GM12874 (cell line): Measurements from ENCODE around the gene LIPJ.

Experiments
- TF ChIP-seq, protein P1 (sequence below): IDR thresholded peaks from 2 replicates; pipeline ENCODE4 v1.5.1; 2011; ENCODE audit warnings: low read depth, mild to moderate bottlenecking, control low read depth, low read length, moderate library complexity; ENCODE audit not compliant: insufficient read depth

LIPJ gene

GRCh38 chr10:88586462-88586861 lies at the start of gene LIPJ:
Gene LIPJ (plus strand): TSS chr10:88586762. CDS start chr10:88590688, 3,926 bp downstream.
- TF ChIP-seq, protein P1, sequence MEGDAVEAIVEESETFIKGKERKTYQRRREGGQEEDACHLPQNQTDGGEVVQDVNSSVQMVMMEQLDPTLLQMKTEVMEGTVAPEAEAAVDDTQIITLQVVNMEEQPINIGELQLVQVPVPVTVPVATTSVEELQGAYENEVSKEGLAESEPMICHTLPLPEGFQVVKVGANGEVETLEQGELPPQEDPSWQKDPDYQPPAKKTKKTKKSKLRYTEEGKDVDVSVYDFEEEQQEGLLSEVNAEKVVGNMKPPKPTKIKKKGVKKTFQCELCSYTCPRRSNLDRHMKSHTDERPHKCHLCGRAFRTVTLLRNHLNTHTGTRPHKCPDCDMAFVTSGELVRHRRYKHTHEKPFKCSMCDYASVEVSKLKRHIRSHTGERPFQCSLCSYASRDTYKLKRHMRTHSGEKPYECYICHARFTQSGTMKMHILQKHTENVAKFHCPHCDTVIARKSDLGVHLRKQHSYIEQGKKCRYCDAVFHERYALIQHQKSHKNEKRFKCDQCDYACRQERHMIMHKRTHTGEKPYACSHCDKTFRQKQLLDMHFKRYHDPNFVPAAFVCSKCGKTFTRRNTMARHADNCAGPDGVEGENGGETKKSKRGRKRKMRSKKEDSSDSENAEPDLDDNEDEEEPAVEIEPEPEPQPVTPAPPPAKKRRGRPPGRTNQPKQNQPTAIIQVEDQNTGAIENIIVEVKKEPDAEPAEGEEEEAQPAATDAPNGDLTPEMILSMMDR, result no peak

DNA sequence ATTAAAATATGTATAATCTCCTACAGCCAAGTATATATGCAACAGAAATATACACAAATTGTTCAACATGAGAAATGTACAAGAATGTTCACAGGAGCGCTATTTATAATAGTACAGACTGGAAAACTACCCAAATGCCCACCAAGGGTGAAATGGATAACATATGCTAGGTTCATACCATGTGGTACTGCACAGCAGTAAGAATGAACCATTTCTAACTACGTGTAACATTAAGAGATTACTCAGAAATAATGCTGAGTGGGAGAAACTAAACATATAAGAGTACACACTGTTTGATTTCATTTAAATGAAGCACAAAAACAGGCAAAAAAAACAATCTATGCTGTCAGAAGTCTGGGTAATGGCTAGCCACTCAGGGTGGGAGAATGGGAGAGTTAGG lies 49.2 kb upstream of the LIPJ start:
- TF ChIP-seq, protein P1, result no peak

GRCh38 chr10:88538048-88538447 lies 48.5 kb upstream of the LIPJ start:
- TF ChIP-seq, protein P1, result no peak

DNA sequence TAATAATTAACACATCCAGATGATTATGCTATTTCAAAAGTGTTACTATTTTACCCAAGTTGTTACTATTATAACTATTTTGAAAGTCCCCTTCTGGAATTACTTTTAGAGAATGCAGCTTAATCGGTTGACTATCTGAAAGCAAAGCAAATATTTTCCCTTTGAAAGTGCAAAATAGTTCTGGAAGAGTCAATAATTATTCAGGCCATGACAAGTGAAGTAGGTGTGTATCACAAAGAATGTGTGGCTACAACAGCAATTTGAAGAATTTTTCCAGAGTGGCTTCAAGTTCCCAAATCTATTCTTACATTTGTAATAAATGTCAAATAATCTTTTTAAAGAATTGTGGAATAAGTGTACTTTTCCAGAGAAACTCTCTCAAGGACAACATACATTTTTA lies 46.2 kb upstream of the LIPJ start:
- TF ChIP-seq, protein P1, result no peak

DNA sequence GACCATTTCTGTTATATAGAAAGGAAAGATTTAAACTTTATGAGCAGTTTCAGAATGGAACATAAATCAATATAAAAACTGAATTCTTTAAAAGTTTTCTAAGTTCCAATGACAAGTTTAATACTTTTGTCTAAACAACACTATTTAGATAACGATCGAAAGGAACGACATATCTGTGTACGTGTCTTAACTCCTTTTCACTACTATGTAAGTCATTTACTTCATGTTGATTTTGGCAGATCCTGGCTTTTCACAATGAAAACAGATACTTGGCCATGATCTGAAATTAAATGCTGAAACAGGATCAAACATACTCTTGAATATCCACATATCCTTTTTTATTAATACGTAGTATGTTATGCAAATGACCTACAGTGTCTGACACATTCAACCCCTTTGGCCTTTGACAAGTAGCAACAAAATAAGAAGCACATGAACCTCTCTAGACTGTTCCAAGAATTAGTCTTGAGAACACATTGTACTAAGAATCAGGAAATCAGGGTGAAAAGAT lies 45.4 kb upstream of the LIPJ start:
- TF ChIP-seq, protein P1, result no peak

- TF ChIP-seq, protein P1, result no peak
Observed at GRCh38 chr10:88542522-88542921, 44.0 kb upstream of the LIPJ start.

- TF ChIP-seq, protein P1, result no peak
Observed at GRCh38 chr10:88544140-88544870, 42.3 kb upstream of the LIPJ start.
